Vagina (tissue), 2 donors: ENCODE results near the gene CNGA4. TPM values are rescaled to one million over a fixed set of nuclear protein-coding genes. Genes with fewer than 3 reads are reported as not detected.

Experiments used
- DNase-seq, 2 donors: peaks; one replicate each; pipeline ENCODE4 v3.0.0-alpha.2; 2017; ENCODE audit errors: extremely low spot score in 2 of 2
- H3K27ac ChIP-seq: fragments of 200-600 bp; sonication (generic); one replicate; pipeline ENCODE4 v1.5.1; 2019
- H3K27me3 ChIP-seq: fragments of 200-600 bp; sonication (generic); one replicate; pipeline ENCODE4 v1.5.1; 2019
- H3K36me3 ChIP-seq, 2 donors: fragments of 200-600 bp; sonication (generic); one replicate each; pipeline ENCODE4 v1.5.1; 2017 to 2019
- H3K4me1 ChIP-seq: fragments of 200-600 bp; sonication (generic); one replicate; pipeline ENCODE4 v1.5.1; 2019
- H3K4me3 ChIP-seq, 2 donors: fragments of 200-600 bp; sonication (generic); 1 replicate in 1 of 2; 2 replicates in 1 of 2; pipeline ENCODE4 v1.5.1; 2016 to 2019
- H3K9me3 ChIP-seq: fragments of 200-600 bp; sonication (generic); one replicate; pipeline ENCODE4 v1.5.1; 2019
- POLR2A ChIP-seq, 2 donors: fragments of 450-650 bp; IDR thresholded peaks; one replicate each; pipeline ENCODE4 v1.6.1; 2017; ENCODE audit warnings: antibody characterized with exemption in 2 of 2, mild to moderate bottlenecking in 2 of 2, moderate library complexity in 2 of 2
- POLR2AphosphoS5 ChIP-seq, 2 donors: sonication (generic); formaldehyde crosslinking; IDR thresholded peaks; one replicate each; pipeline ENCODE4 v1.9.0; 2017; ENCODE audit warnings: antibody characterized with exemption in 2 of 2, mild to moderate bottlenecking in 2 of 2, low read depth in 1 of 2; ENCODE audit not compliant: insufficient read depth in 1 of 2
- intact Hi-C: fragments of 100-400 bp; cut with DNase I; formaldehyde crosslinking; loops from one replicate; pipeline ENCODE4 v1.15.1; 2023
- total RNA-seq: library from RNA; depleted of rRNA; stranded (reverse); fragments of >200 nt; gene quantifications from one replicate; pipeline ENCODE4 v1.2.3, GENCODE V29; 2016
- TF ChIP-seq, protein P1 (sequence below), 3 experiments: fragments of 450-650 bp in 2 of 3; fragments of 200-600 bp in 1 of 3; sonication (generic) in 1 of 3; IDR thresholded peaks; one replicate each; pipeline ENCODE4 v1.5.1; 2017 to 2019; ENCODE audit warnings: antibody characterized with exemption in 3 of 3, mild to moderate bottlenecking in 2 of 3, moderate library complexity in 2 of 3

Gene CNGA4
- total RNA-seq: not detected

- Histone ChIP-seq H3K4me1 (peaks cover 9% of the 10 kb centered on the region), H3K9me3 (no peaks in the 10 kb centered on the region), H3K27ac (no peak within 1 kb of the TSS), H3K4me3 (no peak within 1 kb of the TSS), H3K27me3 (no peaks in the 10 kb centered on the region), H3K36me3 (no peaks in the 10 kb centered on the region)
- TF ChIP-seq, protein P1, sequence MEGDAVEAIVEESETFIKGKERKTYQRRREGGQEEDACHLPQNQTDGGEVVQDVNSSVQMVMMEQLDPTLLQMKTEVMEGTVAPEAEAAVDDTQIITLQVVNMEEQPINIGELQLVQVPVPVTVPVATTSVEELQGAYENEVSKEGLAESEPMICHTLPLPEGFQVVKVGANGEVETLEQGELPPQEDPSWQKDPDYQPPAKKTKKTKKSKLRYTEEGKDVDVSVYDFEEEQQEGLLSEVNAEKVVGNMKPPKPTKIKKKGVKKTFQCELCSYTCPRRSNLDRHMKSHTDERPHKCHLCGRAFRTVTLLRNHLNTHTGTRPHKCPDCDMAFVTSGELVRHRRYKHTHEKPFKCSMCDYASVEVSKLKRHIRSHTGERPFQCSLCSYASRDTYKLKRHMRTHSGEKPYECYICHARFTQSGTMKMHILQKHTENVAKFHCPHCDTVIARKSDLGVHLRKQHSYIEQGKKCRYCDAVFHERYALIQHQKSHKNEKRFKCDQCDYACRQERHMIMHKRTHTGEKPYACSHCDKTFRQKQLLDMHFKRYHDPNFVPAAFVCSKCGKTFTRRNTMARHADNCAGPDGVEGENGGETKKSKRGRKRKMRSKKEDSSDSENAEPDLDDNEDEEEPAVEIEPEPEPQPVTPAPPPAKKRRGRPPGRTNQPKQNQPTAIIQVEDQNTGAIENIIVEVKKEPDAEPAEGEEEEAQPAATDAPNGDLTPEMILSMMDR (IDR thresholded peaks at IDR 0.05): no peak
- TF ChIP-seq POLR2AphosphoS5 (IDR thresholded peaks at IDR 0.05; ENCODE audit: insufficient read depth in 1 of 2, low read depth in 1 of 2) (no peak), POLR2A (IDR thresholded peaks at IDR 0.05) (no peak)
- intact Hi-C loops: loop anchor here (10.0 kb wide), 1 partner anchor 86 kb away; the partner anchor contains the start of gene CAVIN3
- no peak for DNase-seq
Measured at GRCh38 chr11:6238902-6239301, at the start of gene CNGA4. TSS of gene CNGA4 (plus strand) at chr11:6239089. CDS start at chr11:6239207, 118 bp downstream.

DNA sequence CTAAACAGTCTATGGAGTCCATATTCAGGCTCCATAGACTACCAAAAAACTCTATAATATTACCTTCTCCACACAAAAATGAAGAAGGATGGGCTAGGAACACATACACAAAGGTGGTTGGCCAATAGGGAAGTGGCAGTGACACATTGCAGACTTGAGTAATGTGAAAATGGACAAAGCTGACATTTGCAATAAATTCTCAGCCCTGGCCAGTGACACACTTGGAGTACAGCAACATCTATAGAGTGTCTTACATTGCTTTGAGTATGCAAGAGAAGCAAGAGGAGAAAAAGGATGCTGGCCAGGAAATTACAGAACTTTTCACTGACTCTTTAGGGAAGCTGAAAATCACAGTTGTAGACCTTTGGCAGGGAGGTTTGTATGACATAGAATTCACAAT, 47.1 kb upstream of the CNGA4 start:
- intact Hi-C loops: no loop called here
- Histone ChIP-seq H3K27me3 (no peaks in the 10 kb centered on the region), H3K4me1 (no peaks in the 10 kb centered on the region), H3K9me3 (no peaks in the 10 kb centered on the region), H3K36me3 (no peaks in the 10 kb centered on the region), H3K4me3 (no peak overlapping the region), H3K27ac (no peak overlapping the region)
- DNase-seq: no peak
- TF ChIP-seq POLR2AphosphoS5 (IDR thresholded peaks at IDR 0.05; ENCODE audit: insufficient read depth in 1 of 2, low read depth in 1 of 2) (no peak), POLR2A (IDR thresholded peaks at IDR 0.05) (no peak)
- TF ChIP-seq, protein P1 (IDR thresholded peaks at IDR 0.05): no peak

DNA sequence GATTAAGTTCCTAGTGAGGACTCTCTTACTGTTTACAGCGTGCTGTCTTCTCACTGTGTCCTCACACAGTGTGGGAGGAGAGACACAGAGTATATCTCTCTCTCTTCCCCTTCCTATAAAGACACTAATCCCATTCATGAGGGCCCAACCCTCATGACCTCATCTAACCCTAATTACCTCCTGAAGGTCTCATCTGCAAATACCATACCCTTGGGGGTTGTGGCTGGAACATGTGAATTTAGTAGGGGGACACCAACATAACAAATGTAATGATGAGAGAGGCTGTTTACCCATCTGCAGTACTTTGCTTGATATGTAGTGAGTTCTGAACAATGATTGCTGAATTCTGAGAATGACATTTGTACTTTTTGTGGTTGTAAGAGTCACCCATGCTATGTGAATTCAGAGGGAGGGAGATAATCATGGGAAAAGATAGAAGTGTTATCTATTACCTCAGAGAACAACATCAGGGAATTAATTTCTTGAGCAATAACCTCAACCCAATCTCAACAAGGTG, 44.8 kb upstream of the CNGA4 start:
- no peak overlapping the region for H3K4me3 ChIP-seq
- intact Hi-C loops: no loop called here
- no peaks in the 10 kb centered on the region for H3K4me1 ChIP-seq
- no peak overlapping the region for H3K27ac ChIP-seq
- H3K27me3 ChIP-seq: no peaks in the 10 kb centered on the region
- H3K36me3 ChIP-seq: no peaks in the 10 kb centered on the region
- H3K9me3 ChIP-seq: no peaks in the 10 kb centered on the region
- TF ChIP-seq POLR2A (IDR thresholded peaks at IDR 0.05) (no peak), POLR2AphosphoS5 (IDR thresholded peaks at IDR 0.05; ENCODE audit: insufficient read depth in 1 of 2, low read depth in 1 of 2) (no peak)
- TF ChIP-seq, protein P1 (IDR thresholded peaks at IDR 0.05): no peak
- DNase-seq: no peak

DNA sequence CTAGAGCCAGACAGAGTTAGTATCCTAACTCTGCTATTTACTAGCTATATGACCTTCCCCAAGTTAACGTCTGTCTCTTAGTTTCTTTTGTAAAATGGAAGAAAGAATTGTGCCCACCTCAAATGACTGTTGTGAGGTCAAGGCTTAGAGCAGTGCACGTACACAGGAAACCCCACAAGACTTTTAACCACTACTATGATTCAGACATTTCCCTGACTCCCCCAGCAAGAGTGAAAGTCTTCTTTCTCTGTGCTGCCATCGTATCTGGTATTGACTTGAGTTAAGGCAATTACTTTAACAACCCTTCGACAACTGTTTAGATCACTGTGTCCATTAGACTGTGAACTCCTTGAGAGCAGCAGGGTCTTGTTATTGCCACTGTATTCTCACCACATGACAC, 42.5 kb upstream of the CNGA4 start:
- H3K4me3 ChIP-seq: no peak overlapping the region
- no peaks in the 10 kb centered on the region for H3K9me3 ChIP-seq
- H3K27ac ChIP-seq: no peak overlapping the region
- DNase-seq: no peak
- intact Hi-C loops: no loop called here
- TF ChIP-seq POLR2A (IDR thresholded peaks at IDR 0.05): no peak
- TF ChIP-seq, protein P1 (IDR thresholded peaks at IDR 0.05): no peak
- TF ChIP-seq POLR2AphosphoS5 (IDR thresholded peaks at IDR 0.05; ENCODE audit: insufficient read depth in 1 of 2, low read depth in 1 of 2): no peak
- H3K36me3 ChIP-seq: no peaks in the 10 kb centered on the region
- no peaks in the 10 kb centered on the region for H3K4me1 ChIP-seq
- H3K27me3 ChIP-seq: no peaks in the 10 kb centered on the region

DNA sequence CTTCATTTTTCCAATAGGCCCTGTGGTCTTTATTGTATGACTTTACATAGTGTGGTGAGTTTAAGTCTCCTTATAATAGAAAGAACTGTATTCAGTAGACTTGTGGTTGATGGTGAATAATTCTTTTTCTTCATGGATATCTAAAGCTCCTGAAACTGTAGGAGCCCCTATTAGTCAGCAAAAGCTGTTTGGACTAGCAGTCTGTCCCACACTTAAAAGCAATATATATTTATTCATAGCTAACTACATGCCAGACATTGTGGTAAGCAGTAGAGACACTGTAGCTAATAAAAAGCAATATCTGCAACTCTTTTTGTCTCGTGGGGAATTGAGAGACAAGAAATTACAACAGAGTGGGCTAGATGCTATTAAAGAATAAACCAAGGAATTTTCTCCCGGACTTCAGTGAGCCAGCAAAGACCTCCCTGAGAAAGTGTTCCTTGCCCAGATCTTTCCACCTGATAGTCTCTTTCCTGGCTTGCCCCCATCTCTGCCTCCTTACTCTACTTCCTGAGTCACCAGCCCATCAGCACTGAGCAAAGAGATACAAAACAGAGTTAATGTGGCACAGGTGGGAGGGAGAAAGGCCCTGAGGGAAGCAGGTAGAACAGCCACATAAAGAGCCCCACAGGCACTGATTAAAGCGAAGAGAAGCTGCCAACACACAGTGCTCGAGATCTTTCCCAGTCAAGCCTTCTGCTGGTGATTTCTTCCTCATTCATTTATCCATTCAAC, 41.3 kb upstream of the CNGA4 start:
- H3K27me3 ChIP-seq: no peaks in the 10 kb centered on the region
- no peak for DNase-seq
- H3K36me3 ChIP-seq: no peaks in the 10 kb centered on the region
- H3K9me3 ChIP-seq: no peaks in the 10 kb centered on the region
- H3K4me3 ChIP-seq: no peak overlapping the region
- TF ChIP-seq, protein P1 (IDR thresholded peaks at IDR 0.05): no peak
- TF ChIP-seq POLR2AphosphoS5 (IDR thresholded peaks at IDR 0.05; ENCODE audit: insufficient read depth in 1 of 2, low read depth in 1 of 2): no peak
- TF ChIP-seq POLR2A (IDR thresholded peaks at IDR 0.05): no peak
- intact Hi-C loops: no loop called here
- H3K4me1 ChIP-seq: no peaks in the 10 kb centered on the region
- H3K27ac ChIP-seq: no peak overlapping the region
